Colonic mucosa (tissue), 4 donors: ENCODE measurements around the gene CARD11. TPM values are rescaled to one million over a fixed set of nuclear protein-coding genes. Genes with fewer than 3 reads are reported as not detected.
"Not testable (repeated sequence)": the region's sequence is repeated elsewhere in the genome, so short reads cannot be mapped to it uniquely, and the experiment has no call there.

Source experiments
- DNase-seq: peaks from one replicate; pipeline ENCODE4 v3.0.0-alpha.2; 2020
- H3K27ac ChIP-seq: fragments of 200-600 bp; one replicate; pipeline ENCODE4 v1.8.0; 2021
- H3K27me3 ChIP-seq: fragments of 200-600 bp; one replicate; pipeline ENCODE4 v1.8.0; 2021
- H3K36me3 ChIP-seq: fragments of 200-600 bp; one replicate; pipeline ENCODE4 v1.8.0; 2021
- H3K4me1 ChIP-seq: fragments of 200-600 bp; one replicate; pipeline ENCODE4 v1.8.0; 2021; ENCODE audit warnings: mild to moderate bottlenecking
- H3K4me3 ChIP-seq: fragments of 200-600 bp; one replicate; pipeline ENCODE4 v1.8.0; 2021
- H3K9ac ChIP-seq, 2 donors: one replicate each; pipeline ENCODE4 v1.7.0; 2013; ENCODE audit warnings: control low read depth in 2 of 2, low read depth in 2 of 2, low read length in 2 of 2
- H3K9me3 ChIP-seq: fragments of 200-600 bp; one replicate; pipeline ENCODE4 v1.8.0; 2021
- intact Hi-C: fragments of 100-400 bp; cut with DNase I; formaldehyde crosslinking; loops from one replicate; pipeline ENCODE4 v1.14.1; 2022
- total RNA-seq, 2 donors: library from RNA; stranded (reverse); fragmentation: NEBNext Ultra II Directional in 1 of 2; extraction: Animal tissue kit (Norgen Biotek cat#: 25700) in 1 of 2; gene quantifications; one replicate each; pipeline ENCODE4 v1.2.1, GENCODE V29; 2021
- TF ChIP-seq, protein P1 (sequence below): fragments of 200-600 bp; IDR thresholded peaks from one replicate; pipeline ENCODE4 v1.8.0; 2022; ENCODE audit warnings: antibody characterized with exemption, mild to moderate bottlenecking
- donor health status: healthy.
- donor health status: DM: no; HTN: no; CAD: no.
- donor health status: DM: no; HTN: no; CAD: no.

Gene CARD11
- total RNA-seq, 2 donors from 2014 or later = 1.8 to 5.0 TPM

DNA sequence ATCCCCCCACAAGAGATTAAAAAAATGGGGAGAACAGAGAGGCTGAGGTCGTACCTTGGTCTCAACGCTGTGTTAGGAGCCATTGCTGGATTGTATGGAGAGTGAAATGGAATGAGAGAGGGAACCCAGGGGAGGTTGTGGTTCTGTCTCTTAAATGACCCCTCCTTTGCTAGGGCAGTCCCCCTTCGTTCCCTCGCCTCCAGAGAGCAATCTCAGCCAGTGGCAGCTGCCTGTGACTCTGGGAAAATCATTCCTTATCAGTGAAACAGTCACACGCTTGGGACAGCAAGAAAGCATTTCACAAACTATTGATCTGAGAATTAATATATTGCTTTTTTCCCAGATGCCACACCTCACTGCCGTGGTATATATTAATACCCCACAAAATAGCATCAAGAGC, 12.0 kb upstream of the CARD11 start:
- no peaks in the 10 kb centered on the region for H3K9me3 ChIP-seq
- H3K27ac ChIP-seq = no peak overlapping the region
- intact Hi-C loops = no loop called here
- H3K9ac ChIP-seq = no peak overlapping the region
- no peaks in the 10 kb centered on the region for H3K36me3 ChIP-seq
- DNase-seq = no peak
- H3K4me1 ChIP-seq = no peaks in the 10 kb centered on the region
- TF ChIP-seq, protein P1, sequence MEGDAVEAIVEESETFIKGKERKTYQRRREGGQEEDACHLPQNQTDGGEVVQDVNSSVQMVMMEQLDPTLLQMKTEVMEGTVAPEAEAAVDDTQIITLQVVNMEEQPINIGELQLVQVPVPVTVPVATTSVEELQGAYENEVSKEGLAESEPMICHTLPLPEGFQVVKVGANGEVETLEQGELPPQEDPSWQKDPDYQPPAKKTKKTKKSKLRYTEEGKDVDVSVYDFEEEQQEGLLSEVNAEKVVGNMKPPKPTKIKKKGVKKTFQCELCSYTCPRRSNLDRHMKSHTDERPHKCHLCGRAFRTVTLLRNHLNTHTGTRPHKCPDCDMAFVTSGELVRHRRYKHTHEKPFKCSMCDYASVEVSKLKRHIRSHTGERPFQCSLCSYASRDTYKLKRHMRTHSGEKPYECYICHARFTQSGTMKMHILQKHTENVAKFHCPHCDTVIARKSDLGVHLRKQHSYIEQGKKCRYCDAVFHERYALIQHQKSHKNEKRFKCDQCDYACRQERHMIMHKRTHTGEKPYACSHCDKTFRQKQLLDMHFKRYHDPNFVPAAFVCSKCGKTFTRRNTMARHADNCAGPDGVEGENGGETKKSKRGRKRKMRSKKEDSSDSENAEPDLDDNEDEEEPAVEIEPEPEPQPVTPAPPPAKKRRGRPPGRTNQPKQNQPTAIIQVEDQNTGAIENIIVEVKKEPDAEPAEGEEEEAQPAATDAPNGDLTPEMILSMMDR = no peak
- H3K4me3 ChIP-seq = no peak overlapping the region
- no peaks in the 10 kb centered on the region for H3K27me3 ChIP-seq

DNA sequence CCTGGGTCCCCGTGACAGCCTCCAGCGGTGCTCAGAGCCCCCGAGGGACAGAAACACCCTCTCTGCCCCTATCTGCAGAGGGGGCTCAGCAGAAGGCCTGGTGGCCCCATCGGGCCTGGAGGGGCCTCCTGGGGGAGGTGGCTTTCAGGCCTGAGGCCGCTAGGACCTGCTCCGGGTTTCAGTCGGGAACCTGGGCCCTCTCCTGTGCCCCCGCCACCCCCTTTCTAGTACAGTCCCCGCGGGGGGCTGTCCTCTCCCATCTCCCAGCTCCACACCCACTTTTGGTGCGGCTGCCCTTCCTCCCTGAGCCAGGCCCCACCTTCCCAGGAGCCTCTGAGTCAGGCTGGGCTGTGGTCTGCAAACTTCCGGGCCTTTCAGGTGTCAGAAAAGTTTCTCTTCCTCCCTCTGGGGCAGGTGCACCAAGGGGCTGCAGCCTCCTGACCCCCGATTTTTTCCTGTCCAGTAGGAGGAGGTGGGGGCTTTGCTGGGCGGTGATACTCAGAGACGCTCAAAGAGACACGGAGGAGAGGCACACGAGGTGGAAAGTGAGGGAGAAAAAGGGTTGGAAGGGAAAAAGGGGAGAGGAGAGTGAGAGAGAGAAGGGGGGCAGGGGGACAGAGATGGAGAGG, 692 bp downstream of the CARD11 start:
- intact Hi-C loops = no loop called here
- peak; percentile 55 for DNase-seq
- Histone ChIP-seq H3K4me3 (peak overlapping the region; percentile 27), H3K9ac (no peak overlapping the region), H3K36me3 (no peaks in the 10 kb centered on the region), H3K4me1 (no peaks in the 10 kb centered on the region), H3K9me3 (no peaks in the 10 kb centered on the region), H3K27me3 (no peaks in the 10 kb centered on the region), H3K27ac (no peak overlapping the region)
- TF ChIP-seq, protein P1 = no peak

DNA sequence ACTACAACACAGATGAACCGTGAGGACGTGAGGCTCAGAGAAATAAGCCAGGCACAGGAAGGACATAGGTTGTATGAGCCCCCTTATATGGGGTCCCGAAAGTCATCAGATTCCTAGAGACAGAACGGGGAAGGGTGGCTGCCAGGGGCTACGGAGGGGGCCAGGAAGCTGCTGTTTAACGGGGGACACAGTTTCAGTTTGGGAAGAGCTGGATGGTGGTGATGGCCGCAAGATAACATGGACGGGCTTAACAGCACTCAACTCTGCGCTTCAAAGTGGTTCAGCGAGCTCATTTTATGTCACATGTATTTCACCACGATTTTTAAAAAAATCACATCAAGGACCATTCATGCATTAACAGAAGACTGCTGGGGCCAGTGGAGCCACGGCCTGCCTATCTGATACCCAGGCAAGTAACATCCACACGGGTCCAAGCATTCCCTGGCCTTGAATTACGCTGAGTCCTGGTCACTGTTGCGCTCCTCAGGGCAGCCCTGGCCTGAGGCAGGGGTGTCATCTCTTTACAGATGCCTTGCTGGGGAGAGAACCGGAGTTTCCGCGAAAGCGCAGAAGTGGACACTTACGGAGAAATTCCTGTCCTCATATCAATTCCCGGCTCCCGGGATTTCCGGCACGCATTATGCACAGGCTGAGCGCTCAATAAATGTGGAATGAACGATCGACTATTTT, 1.5 kb downstream of the CARD11 start:
- TF ChIP-seq, protein P1 = no peak
- intact Hi-C loops = no loop called here
- Histone ChIP-seq H3K9me3 (no peaks in the 10 kb centered on the region), H3K27me3 (no peaks in the 10 kb centered on the region), H3K4me1 (no peaks in the 10 kb centered on the region), H3K36me3 (no peaks in the 10 kb centered on the region), H3K27ac (no peak overlapping the region), H3K9ac (no peak overlapping the region), H3K4me3 (no peak overlapping the region)
- DNase-seq = no peak

DNA sequence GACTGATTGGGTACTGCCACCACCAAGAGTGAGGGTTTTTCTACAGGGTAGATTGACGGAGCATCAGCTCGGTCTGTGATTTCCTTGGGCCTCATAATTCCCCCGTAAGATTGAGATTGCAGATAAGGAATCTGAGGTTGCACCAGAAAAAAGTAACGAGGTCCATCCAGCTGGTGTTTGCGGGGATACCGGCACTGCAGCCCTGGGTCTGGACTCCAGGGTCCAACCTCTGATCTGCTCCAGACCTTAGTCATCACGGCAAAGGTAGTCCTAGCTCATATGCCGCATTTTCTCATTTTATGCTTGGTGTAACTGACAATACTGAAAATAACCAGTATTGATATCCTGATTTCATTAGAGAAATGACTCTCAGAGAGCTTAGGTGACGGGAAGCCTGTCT, 3.9 kb downstream of the CARD11 start:
- Histone ChIP-seq H3K9ac (no peak overlapping the region), H3K27me3 (no peaks in the 10 kb centered on the region), H3K4me3 (no peak overlapping the region), H3K27ac (no peak overlapping the region), H3K9me3 (no peaks in the 10 kb centered on the region), H3K4me1 (no peaks in the 10 kb centered on the region), H3K36me3 (no peaks in the 10 kb centered on the region)
- TF ChIP-seq, protein P1 = no peak
- no peak for DNase-seq
- intact Hi-C loops = no loop called here

DNA sequence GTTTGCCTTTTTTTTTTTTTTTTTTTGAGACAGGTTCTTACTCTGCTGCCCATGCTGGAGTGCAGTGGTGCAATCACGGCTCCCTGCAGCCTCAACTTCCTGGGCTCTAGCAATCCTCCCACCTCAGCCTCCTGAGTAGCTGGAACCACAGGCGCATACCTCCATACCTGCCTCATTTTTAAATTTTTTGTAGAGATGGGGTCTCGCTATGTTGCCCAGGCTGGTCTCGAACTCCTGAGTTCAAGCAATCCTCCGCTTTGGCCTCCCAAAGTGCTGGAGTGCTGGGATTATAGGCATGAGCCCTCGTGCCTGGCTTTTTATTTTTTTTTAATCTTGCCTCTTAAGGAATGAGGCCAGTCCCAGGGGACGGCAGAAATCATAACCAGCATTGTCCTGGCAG, 5.7 kb downstream of the CARD11 start:
- H3K4me1 ChIP-seq, intact Hi-C loops, H3K9me3 ChIP-seq, H3K27me3 ChIP-seq, H3K4me3 ChIP-seq, H3K36me3 ChIP-seq, H3K9ac ChIP-seq, DNase-seq, H3K27ac ChIP-seq: not testable (repeated sequence)

DNA sequence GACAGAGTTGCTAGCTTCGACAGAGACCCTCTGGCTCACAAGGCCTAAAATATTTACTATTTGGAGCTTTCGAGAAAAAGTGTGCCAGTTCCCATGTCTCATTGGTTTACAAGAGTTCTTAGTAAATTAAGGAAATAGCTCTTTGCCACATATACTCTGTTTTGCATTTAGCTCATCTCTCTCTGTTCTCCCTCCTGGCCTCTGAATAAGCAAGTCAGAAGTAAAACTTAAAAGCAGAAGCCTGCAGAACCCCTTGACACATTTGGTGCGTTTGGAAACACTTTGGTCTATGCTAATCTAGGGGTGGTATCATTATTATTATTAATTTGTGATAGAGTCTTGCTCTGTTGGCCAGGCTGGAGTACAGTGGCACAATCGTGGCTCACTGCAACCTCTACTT, 6.4 kb downstream of the CARD11 start:
- Histone ChIP-seq H3K27me3 (no peaks in the 10 kb centered on the region), H3K9me3 (no peaks in the 10 kb centered on the region), H3K4me1 (no peaks in the 10 kb centered on the region), H3K9ac (no peak overlapping the region), H3K4me3 (no peak overlapping the region), H3K27ac (no peak overlapping the region), H3K36me3 (no peaks in the 10 kb centered on the region)
- TF ChIP-seq, protein P1 = no peak
- DNase-seq = no peak
- intact Hi-C loops = no loop called here
